PC-3 (cell line): ENCODE results near the gene PDK1.

Experiments
- EZH2phosphoT487 ChIP-seq: fragments of 300-600 bp; sonication (generic); IDR thresholded peaks from 2 replicates; pipeline ENCODE4 v1.6.1; 2018; ENCODE audit warnings: mild to moderate bottlenecking, antibody characterized with exemption, low read length, borderline replicate concordance
- TF ChIP-seq, protein P1 (sequence below): fragments of 300-600 bp; sonication (generic); conservative IDR thresholded peaks from 2 replicates; pipeline ENCODE4 v1.5.1; 2017; ENCODE audit warnings: antibody characterized with exemption, low read depth, mild to moderate bottlenecking, low read length

GRCh38 chr2:172627181-172627580 is 71.3 kb downstream of the PDK1 start:
- no peak for TF ChIP-seq EZH2phosphoT487
- TF ChIP-seq, protein P1, sequence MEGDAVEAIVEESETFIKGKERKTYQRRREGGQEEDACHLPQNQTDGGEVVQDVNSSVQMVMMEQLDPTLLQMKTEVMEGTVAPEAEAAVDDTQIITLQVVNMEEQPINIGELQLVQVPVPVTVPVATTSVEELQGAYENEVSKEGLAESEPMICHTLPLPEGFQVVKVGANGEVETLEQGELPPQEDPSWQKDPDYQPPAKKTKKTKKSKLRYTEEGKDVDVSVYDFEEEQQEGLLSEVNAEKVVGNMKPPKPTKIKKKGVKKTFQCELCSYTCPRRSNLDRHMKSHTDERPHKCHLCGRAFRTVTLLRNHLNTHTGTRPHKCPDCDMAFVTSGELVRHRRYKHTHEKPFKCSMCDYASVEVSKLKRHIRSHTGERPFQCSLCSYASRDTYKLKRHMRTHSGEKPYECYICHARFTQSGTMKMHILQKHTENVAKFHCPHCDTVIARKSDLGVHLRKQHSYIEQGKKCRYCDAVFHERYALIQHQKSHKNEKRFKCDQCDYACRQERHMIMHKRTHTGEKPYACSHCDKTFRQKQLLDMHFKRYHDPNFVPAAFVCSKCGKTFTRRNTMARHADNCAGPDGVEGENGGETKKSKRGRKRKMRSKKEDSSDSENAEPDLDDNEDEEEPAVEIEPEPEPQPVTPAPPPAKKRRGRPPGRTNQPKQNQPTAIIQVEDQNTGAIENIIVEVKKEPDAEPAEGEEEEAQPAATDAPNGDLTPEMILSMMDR = no peak
